C4-2B (cell line): ENCODE results near the gene TMEM45B.

ENCODE experiments used
- H3K27ac ChIP-seq: fragments of 450-650 bp; 2 replicates; pipeline ENCODE4 v1.5.1; 2017
- CTCF ChIP-seq: fragments of 450-650 bp; conservative IDR thresholded peaks from 2 replicates; pipeline ENCODE4 v1.5.1; 2017; ENCODE audit warnings: mild to moderate bottlenecking
- ZFX ChIP-seq: fragments of 450-650 bp; IDR thresholded peaks from 2 replicates; pipeline ENCODE4 v1.6.1; 2017

Gene TMEM45B

GRCh38 chr11:129896062-129896461 lies 80.4 kb downstream of the TMEM45B start:
- H3K27ac ChIP-seq = peak overlapping the region; percentile 73

GRCh38 chr11:129905402-129905801 lies 89.8 kb downstream of the TMEM45B start:
- TF ChIP-seq ZFX = no peak
- no peak for TF ChIP-seq CTCF
- H3K27ac ChIP-seq = peak overlapping the region; percentile 51

More at GRCh38 chr11:129896062-129896461, 80.4 kb downstream of the TMEM45B start:
- no peak for TF ChIP-seq CTCF
